ENCODE data around the gene KIF6. TPM values are rescaled to one million over a fixed set of nuclear protein-coding genes. Genes with fewer than 3 reads are reported as not detected.

KIF6 gene
- total and polyA plus RNA-seq, 2 donors (not counting 1 experiment from before 2014, with no cell fraction given) = not detected

GRCh38 chr6:39314273-39314795 lies 410.9 kb downstream of the KIF6 start, which contains the start of gene KCNK17:
Gene KCNK17, minus strand, starts transcription at chr6:39314419. Its CDS starts 99 bp downstream, at chr6:39314320.
- no peaks in the 10 kb centered on the region for H3K79me2 ChIP-seq (ENCODE audit: control insufficient read depth, insufficient read depth, low read length)
- TF ChIP-seq EZH2 (IDR thresholded peaks at IDR 0.05; ENCODE audit: borderline replicate concordance, insufficient read depth, low read depth, low read length, poor library complexity, severe bottlenecking) = no peak
- TF ChIP-seq CTCF (IDR thresholded peaks at IDR 0.05) = no peak
- peak within 1 kb of the TSS; percentile 72 for H3K4me2 ChIP-seq (replicated peaks; ENCODE audit: low read depth, low read length, poor library complexity, severe bottlenecking)
- Mint-ChIP-seq H3K4me1 (peaks cover 24% of the 10 kb centered on the region), H3K27ac (no peak within 1 kb of the TSS), H3K4me3 (peak within 1 kb of the TSS; percentile 37), H3K27me3 (peaks cover 41% of the 10 kb centered on the region), H3K9me3 (ENCODE audit: insufficient read depth) (no peaks in the 10 kb centered on the region)
- peak within 1 kb of the TSS in 2 of 5 experiments; percentile 9 to 25 for H3K4me3 ChIP-seq (ENCODE audit: control extremely low read depth in 1 of 5, extremely low read depth in 1 of 5, insufficient read depth in 1 of 5, low read depth in 2 of 5, low read length in 4 of 5)
- 3% methylated on average over 28 of the region's 28 CpGs for WGBS (ENCODE audit: insufficient coverage)
- H3K27me3 ChIP-seq (replicated peaks in 1 of 4; ENCODE audit: control extremely low read depth in 1 of 4, control insufficient read depth in 3 of 4, insufficient read depth in 4 of 4, low read length in 3 of 4) = peaks cover 0 to 49% (median 23%) of the 10 kb centered on the region in 4 experiments
- H3K9ac ChIP-seq (ENCODE audit: low read length) = no peak within 1 kb of the TSS
- no peak for ATAC-seq (ENCODE audit: low read depth)
- no peaks in the 10 kb centered on the region for H3K36me3 ChIP-seq (replicated peaks in 1 of 2; ENCODE audit: control extremely low read depth in 1 of 2, control insufficient read depth in 1 of 2, extremely low read depth in 1 of 2, insufficient read depth in 2 of 2, low read length in 1 of 2)
- peaks cover 0 to 9% (median 0%) of the 10 kb centered on the region in 3 donors for H3K9me3 ChIP-seq (ENCODE audit: control extremely low read depth in 1 of 3, control insufficient read depth in 2 of 3, insufficient read depth in 1 of 3, low read length in 2 of 3)
- H4K20me1 ChIP-seq (ENCODE audit: control insufficient read depth, insufficient read depth, low read length, poor library complexity, severe bottlenecking) = no peaks in the 10 kb centered on the region
- ChIA-PET POLR2A (no interaction called here), CTCF (no interaction called here)
- peaks cover 21 to 23% of the 10 kb centered on the region in 2 donors for H3K4me1 ChIP-seq (ENCODE audit: control insufficient read depth in 2 of 2, insufficient read depth in 2 of 2, low read length in 2 of 2)
- no peak within 1 kb of the TSS for H3K27ac ChIP-seq (ENCODE audit: low read length in 2 of 2)
- intact Hi-C loops (cut with micrococcal nuclease) = no loop called here
- H2AFZ ChIP-seq (ENCODE audit: insufficient read depth, low read depth, low read length, poor library complexity, severe bottlenecking) = peak within 1 kb of the TSS; percentile 40
- DNase-seq = no peak

- H3K27me3 ChIP-seq (replicated peaks in 1 of 4; ENCODE audit: control extremely low read depth in 1 of 4, control insufficient read depth in 3 of 4, insufficient read depth in 4 of 4, low read length in 3 of 4) = peaks cover 0 to 49% (median 23%) of the 10 kb centered on the region in 4 experiments
- H4K20me1 ChIP-seq (ENCODE audit: control insufficient read depth, insufficient read depth, low read length, poor library complexity, severe bottlenecking) = no peaks in the 10 kb centered on the region
- no peak overlapping the region for H3K9ac ChIP-seq (ENCODE audit: low read length)
- no peaks in the 10 kb centered on the region for H3K79me2 ChIP-seq (ENCODE audit: control insufficient read depth, insufficient read depth, low read length)
- H2AFZ ChIP-seq (ENCODE audit: insufficient read depth, low read depth, low read length, poor library complexity, severe bottlenecking) = peak overlapping the region; percentile 40
- Mint-ChIP-seq H3K4me3 (peak overlapping the region; percentile 37), H3K27ac (no peak overlapping the region), H3K9me3 (ENCODE audit: insufficient read depth) (no peaks in the 10 kb centered on the region), H3K27me3 (peaks cover 43% of the 10 kb centered on the region), H3K4me1 (peaks cover 24% of the 10 kb centered on the region)
- CTCF ChIA-PET = no interaction called here
- ATAC-seq (ENCODE audit: low read depth) (no peak), DNase-seq (no peak)
- H3K4me2 ChIP-seq (replicated peaks; ENCODE audit: low read depth, low read length, poor library complexity, severe bottlenecking) = peak overlapping the region; percentile 72
- peaks cover 21 to 23% of the 10 kb centered on the region in 2 donors for H3K4me1 ChIP-seq (ENCODE audit: control insufficient read depth in 2 of 2, insufficient read depth in 2 of 2, low read length in 2 of 2)
- peak overlapping the region in 2 of 5 experiments; percentile 9 to 25 for H3K4me3 ChIP-seq (ENCODE audit: control extremely low read depth in 1 of 5, extremely low read depth in 1 of 5, insufficient read depth in 1 of 5, low read depth in 2 of 5, low read length in 4 of 5)
- H3K27ac ChIP-seq (ENCODE audit: low read length in 2 of 2) = no peak overlapping the region
- H3K9me3 ChIP-seq (ENCODE audit: control extremely low read depth in 1 of 3, control insufficient read depth in 2 of 3, insufficient read depth in 1 of 3, low read length in 2 of 3) = peaks cover 0 to 9% (median 0%) of the 10 kb centered on the region in 3 donors
- H3K36me3 ChIP-seq (replicated peaks in 1 of 2; ENCODE audit: control extremely low read depth in 1 of 2, control insufficient read depth in 1 of 2, extremely low read depth in 1 of 2, insufficient read depth in 2 of 2, low read length in 1 of 2) = no peaks in the 10 kb centered on the region
- POLR2A ChIA-PET = no interaction called here
- WGBS (ENCODE audit: insufficient coverage) = 2% methylated on average over 80 of the region's 80 CpGs
- intact Hi-C loops (cut with micrococcal nuclease) = no loop called here
- TF ChIP-seq CTCF (IDR thresholded peaks at IDR 0.05) (no peak), EZH2 (IDR thresholded peaks at IDR 0.05; ENCODE audit: borderline replicate concordance, insufficient read depth, low read depth, low read length, poor library complexity, severe bottlenecking) (no peak)
These were observed 411.5 kb downstream of the KIF6 start for GRCh38 chr6:39313526-39314272.

Measured in B cell (primary cell).